ENCODE data around the gene TNFAIP1.
A peak's percentile ranks its signal among the peaks of the same experiment; 100 is the strongest.

TNFAIP1 gene

GRCh38 chr17:28346746-28347246 lies 11.2 kb downstream of the TNFAIP1 start:
- DNase-seq = no peak

GRCh38 chr17:28347261-28347891 lies 11.8 kb downstream of the TNFAIP1 start:
- no peak for DNase-seq

GRCh38 chr17:28348979-28349378 lies 13.4 kb downstream of the TNFAIP1 start:
- DNase-seq = no peak

GRCh38 chr17:28350271-28350670 lies 14.7 kb downstream of the TNFAIP1 start:
- no peak for DNase-seq

- DNase-seq = peak; percentile 92
These were observed 21.7 kb downstream of the TNFAIP1 start, which contains the start of gene POLDIP2 for GRCh38 chr17:28357061-28357900. TSS of gene POLDIP2 (minus strand) at chr17:28357527. CDS start at chr17:28357448, 79 bp downstream.

- no peak for DNase-seq
These were observed 22.3 kb downstream of the TNFAIP1 start for GRCh38 chr17:28357901-28358197.

GRCh38 chr17:28363186-28363585 lies 27.6 kb downstream of the TNFAIP1 start:
- DNase-seq = no peak

GRCh38 chr17:28363776-28364650 lies 28.5 kb downstream of the TNFAIP1 start:
- DNase-seq = no peak

GRCh38 chr17:28364665-28365363 lies 29.3 kb downstream of the TNFAIP1 start, which contains the start of gene SEBOX:
TSS of gene SEBOX (minus strand) at chr17:28365199. CDS start at chr17:28365151, 48 bp downstream.
- DNase-seq = no peak

- peak; percentile 20 for DNase-seq
These were observed 29.9 kb downstream of the TNFAIP1 start for GRCh38 chr17:28365487-28365886.

GRCh38 chr17:28366605-28367004 lies 31.0 kb downstream of the TNFAIP1 start:
- DNase-seq = no peak

GRCh38 chr17:28367641-28368305 lies 32.2 kb downstream of the TNFAIP1 start:
- no peak for DNase-seq

GRCh38 chr17:28368306-28368831 lies 32.8 kb downstream of the TNFAIP1 start:
- no peak for DNase-seq

- no peak for DNase-seq
These were observed 33.5 kb downstream of the TNFAIP1 start for GRCh38 chr17:28368915-28369683.

- DNase-seq = no peak
These were observed 34.1 kb downstream of the TNFAIP1 start for GRCh38 chr17:28369684-28370034.

GRCh38 chr17:28370035-28370743 lies 34.6 kb downstream of the TNFAIP1 start, which contains the start of gene VTN:
TSS of gene VTN (minus strand) at chr17:28370307. CDS start at chr17:28370203, 104 bp downstream.
- DNase-seq = no peak

GRCh38 chr17:28370744-28371103 lies 35.2 kb downstream of the TNFAIP1 start:
- no peak for DNase-seq

GRCh38 chr17:28371245-28372202 lies 36.0 kb downstream of the TNFAIP1 start, which contains the start of gene SARM1:
TSS of gene SARM1 (plus strand) at chr17:28371694. CDS start at chr17:28372033, 339 bp downstream.
- peak; percentile 84 for DNase-seq
